ENCODE data around the gene LYPD3. TPM values are rescaled to one million over a fixed set of nuclear protein-coding genes. Genes with fewer than 3 reads are reported as not detected.

LYPD3 gene
- total and polyA plus RNA-seq, 12 donors = 0.14 to 0.75 (median 0.36) TPM; not detected in 2

GRCh38 chr19:43460362-43461016 is 4.9 kb downstream of the LYPD3 start:
- no peak for TF ChIP-seq CTCF (IDR thresholded peaks at IDR 0.05)
- H3K4me3 ChIP-seq = no peak overlapping the region
- 75 to 76% methylated on average over 16 of the region's 16 CpGs for WGBS, 2 donors
- peaks cover 0 to 11% (median under 1%) of the 10 kb centered on the region in 7 donors for H3K27me3 ChIP-seq
- H3K9me3 ChIP-seq = no peaks in the 10 kb centered on the region
- no peak for ATAC-seq
- DNase-seq = no peak
- H3K4me1 ChIP-seq = peaks cover 0 to 27% (median 13%) of the 10 kb centered on the region in 9 donors
- H3K36me3 ChIP-seq = no peaks in the 10 kb centered on the region
- intact Hi-C loops (cut with DNase I) = loop anchor here in 4 of 10 donors (5.0 kb wide), 2 partner anchors 42 to 62 kb away; partner anchors contain the start of gene PHLDB3 (in 4 of the 4)
- H3K27ac ChIP-seq = no peak overlapping the region

GRCh38 chr19:43457809-43458208 is 7.6 kb downstream of the LYPD3 start:
- 82 to 84% methylated on average over 4 of the region's 4 CpGs for WGBS, 2 donors
- H3K27ac ChIP-seq = no peak overlapping the region
- H3K4me3 ChIP-seq = no peak overlapping the region
- no peaks in the 10 kb centered on the region for H3K27me3 ChIP-seq
- DNase-seq (no peak), ATAC-seq (no peak)
- intact Hi-C loops (cut with DNase I) = loop anchor here in 1 of 10 donors (10.0 kb wide), 1 partner anchor 197 kb away; no protein-coding TSS in a partner anchor
- H3K4me1 ChIP-seq = peaks cover 0 to 9% (median under 1%) of the 10 kb centered on the region in 9 donors
- no peak for TF ChIP-seq CTCF (IDR thresholded peaks at IDR 0.05)
- H3K9me3 ChIP-seq = peaks cover 0 to 2% (median 0%) of the 10 kb centered on the region in 11 donors
- H3K36me3 ChIP-seq = no peaks in the 10 kb centered on the region

GRCh38 chr19:43455321-43456113 is 9.9 kb downstream of the LYPD3 start:
- Histone ChIP-seq H3K4me1 (peaks cover 0 to 12% (median 0%) of the 10 kb centered on the region in 9 donors), H3K27ac (no peak overlapping the region), H3K4me3 (no peak overlapping the region), H3K27me3 (no peaks in the 10 kb centered on the region), H3K36me3 (no peaks in the 10 kb centered on the region), H3K9me3 (peaks cover 0 to 5% (median 0%) of the 10 kb centered on the region in 11 donors)
- no peak for ATAC-seq
- 58 to 61% methylated on average over 10 of the region's 10 CpGs for WGBS, 2 donors
- no peak for DNase-seq
- no peak for TF ChIP-seq CTCF (IDR thresholded peaks at IDR 0.05)
- intact Hi-C loops (cut with DNase I) = loop anchor here in 1 of 10 donors (10.0 kb wide), 1 partner anchor 199 kb away; no protein-coding TSS in a partner anchor

GRCh38 chr19:43454031-43454430 is 11.4 kb downstream of the LYPD3 start:
- no peaks in the 10 kb centered on the region for H3K27me3 ChIP-seq
- peaks cover 0 to 5% (median 0%) of the 10 kb centered on the region in 11 donors for H3K9me3 ChIP-seq
- no peak overlapping the region for H3K27ac ChIP-seq
- H3K4me1 ChIP-seq = peaks cover 0 to 18% (median 0%) of the 10 kb centered on the region in 9 donors
- ATAC-seq (no peak), DNase-seq (no peak)
- TF ChIP-seq CTCF (IDR thresholded peaks at IDR 0.05) = no peak
- H3K36me3 ChIP-seq = no peaks in the 10 kb centered on the region
- WGBS, 2 donors = 88 to 89% methylated on average over 2 of the region's 2 CpGs
- intact Hi-C loops (cut with DNase I) = loop anchor here in 2 of 10 donors (5.0 to 10.0 kb wide), 2 partner anchors 48 to 201 kb away; partner anchors contain the start of gene PHLDB3 (in 1 of the 2)
- no peak overlapping the region for H3K4me3 ChIP-seq

Data from heart right ventricle (tissue), 16 donors.